Endothelial cell of umbilical vein (primary cell): ENCODE results near the gene DDR1. TPM values are rescaled to one million over a fixed set of nuclear protein-coding genes. Genes with fewer than 3 reads are reported as not detected.

Experiments
- BruUV-seq: library from RNA; stranded (reverse); fragments of 400-500 nt; replicated peaks from 2 replicates; lab custom pipeline; 2021; lab: Mats Ljungman, UMichigan
- CTCF ChIA-PET: fragments of 300-600, 350-600 bp; sonication (Branson Sonifier 250); formaldehyde crosslinking; loops from one replicate; lab custom pipeline; 2021; ENCODE audit warnings: antibody characterized with exemption, inconsistent platforms; lab: Charles Lee
- POLR2A ChIA-PET: fragments of 300-600, 350-600 bp; sonication (Branson Sonifier 250); formaldehyde crosslinking; loops from one replicate; lab custom pipeline; 2021; ENCODE audit warnings: antibody characterized with exemption, inconsistent platforms; lab: Charles Lee
- DNase-seq: peaks from one replicate; pipeline ENCODE4 v3.0.0-alpha.2; 2011; ENCODE audit warnings: low read depth, low spot score
- FAIRE-seq: peaks from 2 replicates; lab custom pipeline; 2011; peaks lifted over from hg19 to GRCh38; lab: Jason Lieb, UNC
- H2AFZ ChIP-seq: 2 replicates; pipeline ENCODE4 v1.6.0; 2012; ENCODE audit warnings: low read depth, low read length, control low read depth, inconsistent platforms
- H3K27ac ChIP-seq: 2 replicates; pipeline ENCODE4 v1.5.1; 2011; ENCODE audit warnings: low read depth, mild to moderate bottlenecking, control low read depth, low read length, moderate library complexity; ENCODE audit not compliant: insufficient read depth
- H3K27me3 ChIP-seq, 2 experiments: 2 replicates each; pipeline versions ENCODE4 v1.6.0 to v1.6.1; 2011; ENCODE audit warnings: low read length in 2 of 2, mixed read lengths in 1 of 2; ENCODE audit not compliant: control insufficient read depth in 2 of 2, insufficient read depth in 2 of 2
- H3K36me3 ChIP-seq, 2 experiments: 2 replicates in 1 of 2; 3 replicates in 1 of 2; pipeline ENCODE4 v1.5.1; 2011; ENCODE audit warnings: low read length in 2 of 2, mild to moderate bottlenecking in 1 of 2, moderate library complexity in 1 of 2; ENCODE audit not compliant: control insufficient read depth in 2 of 2, insufficient read depth in 2 of 2; ENCODE audit errors: extremely low read depth in 1 of 2
- H3K4me1 ChIP-seq: 3 replicates; pipeline ENCODE4 v1.5.1; 2011; ENCODE audit warnings: mild to moderate bottlenecking, low read length; ENCODE audit not compliant: control insufficient read depth, insufficient read depth; ENCODE audit errors: extremely low read depth
- H3K4me2 ChIP-seq: 2 replicates; pipeline ENCODE4 v1.6.1; 2011; ENCODE audit warnings: low read length, control low read depth, mixed read lengths; ENCODE audit not compliant: insufficient read depth
- H3K4me3 ChIP-seq, 3 experiments: fragments of 200-600 bp in 1 of 3; sonication (generic), shearing (Covaris generic) in 1 of 3; replicated peaks in 1 of 3; 2 replicates each; pipeline ENCODE4 v1.5.1; 2011 to 2016; ENCODE audit warnings: control low read depth in 3 of 3, low read length in 3 of 3, mild to moderate bottlenecking in 2 of 3, inconsistent platforms in 1 of 3, low read depth in 1 of 3, moderate library complexity in 1 of 3; ENCODE audit not compliant: insufficient read depth in 1 of 3
- H3K79me2 ChIP-seq: 2 replicates; pipeline ENCODE4 v1.6.0; 2012; ENCODE audit warnings: low read length, inconsistent platforms; ENCODE audit not compliant: control insufficient read depth, insufficient read depth
- H3K9ac ChIP-seq: replicated peaks from 2 replicates; pipeline ENCODE3; 2011; ENCODE audit warnings: low read length, control low read depth; ENCODE audit not compliant: insufficient read depth; ENCODE audit errors: extremely low read depth
- H3K9me1 ChIP-seq: replicated peaks from 3 replicates; pipeline ENCODE4 v1.6.0; 2011; ENCODE audit warnings: mild to moderate bottlenecking, low read length; ENCODE audit not compliant: control insufficient read depth, insufficient read depth; ENCODE audit errors: extremely low read depth
- H3K9me3 ChIP-seq: replicated peaks from 2 replicates; pipeline ENCODE4 v1.5.1; 2012; ENCODE audit warnings: low read length, inconsistent platforms; ENCODE audit not compliant: control insufficient read depth, insufficient read depth
- H4K20me1 ChIP-seq: replicated peaks from 2 replicates; pipeline ENCODE3; 2011; ENCODE audit warnings: mild to moderate bottlenecking, low read length; ENCODE audit not compliant: control insufficient read depth, insufficient read depth; ENCODE audit errors: extremely low read depth
- EZH2 ChIP-seq: IDR thresholded peaks from 2 replicates; pipeline ENCODE4 v1.6.1; 2012; ENCODE audit warnings: borderline replicate concordance, low read depth, mild to moderate bottlenecking, moderate library complexity, low read length, inconsistent platforms; ENCODE audit not compliant: severe bottlenecking
- FOS ChIP-seq: IDR thresholded peaks from 2 replicates; pipeline ENCODE4 v1.6.1; 2011; ENCODE audit warnings: mild to moderate bottlenecking, low read length, moderate library complexity, borderline replicate concordance; ENCODE audit not compliant: insufficient read depth
- GATA2 ChIP-seq: IDR thresholded peaks from 2 replicates; pipeline ENCODE4 v1.7.0; 2011; ENCODE audit warnings: low read depth, mild to moderate bottlenecking, moderate library complexity, mixed read lengths, low read length; ENCODE audit not compliant: insufficient read length, insufficient read depth
- JUN ChIP-seq: IDR thresholded peaks from 2 replicates; pipeline ENCODE4 v1.6.1; 2011; ENCODE audit warnings: borderline replicate concordance, low read depth; ENCODE audit not compliant: insufficient read length, insufficient read depth
- MYC ChIP-seq: IDR thresholded peaks from one replicate; pipeline ENCODE4 v1.6.1; 2011; ENCODE audit warnings: mild to moderate bottlenecking, low read depth, low read length
- POLR2A ChIP-seq: IDR thresholded peaks from 2 replicates; pipeline ENCODE4 v1.6.1; 2012; ENCODE audit warnings: low read depth, mild to moderate bottlenecking, control low read depth, low read length
- POLR2AphosphoS5 ChIP-seq: IDR thresholded peaks from 2 replicates; pipeline ENCODE4 v1.6.1; 2012; ENCODE audit warnings: low read depth, mild to moderate bottlenecking, control low read depth, low read length, moderate library complexity; ENCODE audit not compliant: insufficient read depth
- dilution Hi-C: fragments of 300-500 bp; cut with MboI; formaldehyde crosslinking; loops from one replicate; pipeline ENCODE4 v1.15.0; 2019; ENCODE audit warnings: low sequenced_read_pairs; ENCODE audit not compliant: extremely low pct_ligation_motif_present
- intact Hi-C: fragments of 100-400 bp; cut with micrococcal nuclease; formaldehyde crosslinking; loops from one replicate; pipeline ENCODE4 v1.10.0; 2022
- polyA plus RNA-seq, 4 experiments: library from polyadenylated mRNA; depleted of rRNA in 3 of 4; stranded (reverse) in 3 of 4; unstranded in 1 of 4; fragments of >200 nt; gene quantifications; 2 replicates each; pipeline versions ENCODE4 v1.2.1 to v1.2.3, GENCODE V29; 2011 to 2012; ENCODE audit warnings: missing spikeins in 1 of 4
- total RNA-seq: library from RNA; stranded (reverse); gene quantifications from 2 replicates; pipeline ENCODE4 v1.2.3, GENCODE V29; 2021
- TF ChIP-seq, protein P1 (sequence below): IDR thresholded peaks from 2 replicates; pipeline ENCODE4 v1.6.1; 2011; ENCODE audit not compliant: insufficient read depth, insufficient read length
- TF ChIP-seq, protein P2 (sequence below), 2 donors: IDR thresholded peaks; 1 replicate in 1 of 2; 2 replicates in 1 of 2; pipeline ENCODE4 v1.5.1; 2011; ENCODE audit warnings: low read length in 2 of 2, mild to moderate bottlenecking in 2 of 2, moderate library complexity in 2 of 2, control low read depth in 1 of 2, inconsistent platforms in 1 of 2, low read depth in 1 of 2; ENCODE audit not compliant: insufficient read depth in 1 of 2; ENCODE audit errors: extremely low read depth in 1 of 2

Gene DDR1
- total and polyA plus RNA-seq, 2 donors (not counting 3 experiments of a cell fraction or from before 2014, with no cell fraction given): 8.8 to 22.9 TPM

DNA sequence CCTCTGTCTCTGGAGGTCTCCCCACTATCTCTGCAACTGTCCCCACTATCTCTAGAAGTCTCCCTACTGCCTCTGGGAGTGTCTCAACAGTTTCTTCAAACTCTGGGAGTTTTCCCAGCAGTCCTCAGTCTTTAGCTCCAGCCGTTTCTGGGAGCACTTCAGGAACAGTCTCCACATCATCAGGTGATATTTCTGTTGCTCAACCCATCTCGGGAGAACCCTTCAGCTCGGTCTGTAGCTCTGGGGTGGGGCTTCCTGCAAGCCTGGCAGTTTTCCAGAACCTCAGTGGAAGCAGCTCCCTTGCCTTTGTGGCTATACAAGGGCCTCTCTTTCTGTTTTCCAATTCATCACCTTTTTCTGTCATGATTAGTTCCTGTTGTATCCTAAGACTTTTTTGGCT lies 50.7 kb downstream of the DDR1 start:
- FAIRE-seq (no peak), DNase-seq (no peak)
- TF ChIP-seq, protein P1, sequence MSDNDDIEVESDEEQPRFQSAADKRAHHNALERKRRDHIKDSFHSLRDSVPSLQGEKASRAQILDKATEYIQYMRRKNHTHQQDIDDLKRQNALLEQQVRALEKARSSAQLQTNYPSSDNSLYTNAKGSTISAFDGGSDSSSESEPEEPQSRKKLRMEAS: no peak
- TF ChIP-seq MYC (no peak), POLR2AphosphoS5 (no peak), FOS (no peak), GATA2 (no peak), JUN (no peak), EZH2 (no peak), POLR2A (no peak)
- TF ChIP-seq, protein P2, sequence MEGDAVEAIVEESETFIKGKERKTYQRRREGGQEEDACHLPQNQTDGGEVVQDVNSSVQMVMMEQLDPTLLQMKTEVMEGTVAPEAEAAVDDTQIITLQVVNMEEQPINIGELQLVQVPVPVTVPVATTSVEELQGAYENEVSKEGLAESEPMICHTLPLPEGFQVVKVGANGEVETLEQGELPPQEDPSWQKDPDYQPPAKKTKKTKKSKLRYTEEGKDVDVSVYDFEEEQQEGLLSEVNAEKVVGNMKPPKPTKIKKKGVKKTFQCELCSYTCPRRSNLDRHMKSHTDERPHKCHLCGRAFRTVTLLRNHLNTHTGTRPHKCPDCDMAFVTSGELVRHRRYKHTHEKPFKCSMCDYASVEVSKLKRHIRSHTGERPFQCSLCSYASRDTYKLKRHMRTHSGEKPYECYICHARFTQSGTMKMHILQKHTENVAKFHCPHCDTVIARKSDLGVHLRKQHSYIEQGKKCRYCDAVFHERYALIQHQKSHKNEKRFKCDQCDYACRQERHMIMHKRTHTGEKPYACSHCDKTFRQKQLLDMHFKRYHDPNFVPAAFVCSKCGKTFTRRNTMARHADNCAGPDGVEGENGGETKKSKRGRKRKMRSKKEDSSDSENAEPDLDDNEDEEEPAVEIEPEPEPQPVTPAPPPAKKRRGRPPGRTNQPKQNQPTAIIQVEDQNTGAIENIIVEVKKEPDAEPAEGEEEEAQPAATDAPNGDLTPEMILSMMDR (IDR thresholded peaks at IDR 0.05; ENCODE audit: extremely low read depth in 1 of 2, insufficient read depth in 1 of 2, low read depth in 1 of 2, low read length in 2 of 2): no peak
- H4K20me1 ChIP-seq: no peaks in the 10 kb centered on the region
- POLR2A ChIA-PET: no interaction called here
- no peak overlapping the region for H3K27ac ChIP-seq
- dilution Hi-C loops (no loop called here), intact Hi-C loops (no loop called here)
- no peaks in the 10 kb centered on the region for H3K9me1 ChIP-seq
- no peak overlapping the region for H3K4me3 ChIP-seq
- CTCF ChIA-PET: no interaction called here
- no peak overlapping the region for H3K9ac ChIP-seq
- no peaks in the 10 kb centered on the region for H3K9me3 ChIP-seq
- BruUV-seq: no TSS peak
- H3K27me3 ChIP-seq: peaks cover 0 to 7% of the 10 kb centered on the region in 2 experiments
- H3K36me3 ChIP-seq: no peaks in the 10 kb centered on the region
- H3K79me2 ChIP-seq: no peaks in the 10 kb centered on the region
- H3K4me2 ChIP-seq: no peak overlapping the region
- H2AFZ ChIP-seq: no peak overlapping the region
- no peaks in the 10 kb centered on the region for H3K4me1 ChIP-seq
